NCI-H1436 (cell line): Measurements from ENCODE around the gene PGM5.

Experiments used
- DNase-seq: peaks from one replicate; lab custom pipeline; 2025; lab: John Stamatoyannopoulos, UW

Gene PGM5

DNA sequence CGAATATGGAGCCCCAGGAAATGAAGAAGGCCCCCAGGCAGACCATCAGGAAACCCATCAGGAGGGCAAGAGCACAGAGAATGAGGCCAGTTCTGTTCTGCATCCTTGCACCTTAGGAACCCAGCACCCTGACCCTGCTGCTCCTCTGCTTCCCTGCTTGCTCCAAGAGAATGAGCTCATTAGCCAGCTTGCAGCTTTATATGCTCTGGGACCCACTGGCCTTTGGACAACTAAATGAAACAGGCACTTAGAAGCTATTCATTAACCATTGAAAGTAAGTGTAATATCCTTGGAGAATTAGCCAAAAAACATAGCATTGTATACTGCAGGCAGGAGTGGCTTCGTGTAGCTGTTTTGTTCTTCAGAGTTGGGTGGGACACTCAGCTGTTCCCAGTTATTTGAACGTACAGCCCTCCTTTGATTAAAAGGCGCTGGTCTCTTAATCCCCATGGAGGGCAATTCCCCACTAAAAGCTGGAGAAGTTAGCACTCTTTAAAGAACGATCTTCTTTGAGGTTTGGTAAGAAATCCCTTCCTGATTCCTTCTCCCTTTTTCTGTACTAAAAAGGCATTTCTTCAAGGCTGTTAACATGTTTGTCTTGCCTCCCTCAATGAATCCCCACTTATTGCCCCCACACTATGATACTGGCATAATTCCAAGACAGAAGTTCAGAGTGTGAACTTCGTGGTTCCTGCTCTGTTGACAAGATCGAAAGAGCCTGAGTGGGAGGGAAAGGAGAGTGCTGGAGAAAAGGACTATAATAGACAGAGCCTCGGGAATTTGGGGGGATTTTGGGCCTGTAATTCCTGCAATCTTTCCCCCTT, 184.5 kb downstream of the PGM5 start, which contains the start of gene TMEM252:
Gene TMEM252 (minus strand): TSS at position 172 of the 824 bp plus-strand sequence. CDS start 69 bp downstream, at position 103.
- DNase-seq: no peak

DNA sequence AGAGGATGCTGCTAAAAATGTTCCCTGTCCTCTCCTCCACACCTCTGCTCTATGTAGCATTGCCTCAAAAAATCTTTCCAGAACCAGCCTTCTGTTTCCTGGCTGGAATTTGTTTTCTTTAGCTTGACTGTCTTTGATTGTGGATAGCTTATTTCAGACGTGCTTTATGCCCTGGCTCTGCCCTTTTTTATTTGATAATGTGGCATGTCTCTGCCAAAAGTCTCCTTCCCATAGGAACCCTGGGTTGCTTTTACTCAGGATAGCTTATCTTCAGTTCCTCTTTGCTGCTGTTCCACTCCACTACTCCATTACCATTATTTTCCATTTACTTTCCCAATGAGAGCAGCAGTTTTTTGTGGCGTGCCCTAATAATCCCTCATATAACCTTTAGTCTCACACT, 185.2 kb downstream of the PGM5 start:
- DNase-seq: no peak

DNA sequence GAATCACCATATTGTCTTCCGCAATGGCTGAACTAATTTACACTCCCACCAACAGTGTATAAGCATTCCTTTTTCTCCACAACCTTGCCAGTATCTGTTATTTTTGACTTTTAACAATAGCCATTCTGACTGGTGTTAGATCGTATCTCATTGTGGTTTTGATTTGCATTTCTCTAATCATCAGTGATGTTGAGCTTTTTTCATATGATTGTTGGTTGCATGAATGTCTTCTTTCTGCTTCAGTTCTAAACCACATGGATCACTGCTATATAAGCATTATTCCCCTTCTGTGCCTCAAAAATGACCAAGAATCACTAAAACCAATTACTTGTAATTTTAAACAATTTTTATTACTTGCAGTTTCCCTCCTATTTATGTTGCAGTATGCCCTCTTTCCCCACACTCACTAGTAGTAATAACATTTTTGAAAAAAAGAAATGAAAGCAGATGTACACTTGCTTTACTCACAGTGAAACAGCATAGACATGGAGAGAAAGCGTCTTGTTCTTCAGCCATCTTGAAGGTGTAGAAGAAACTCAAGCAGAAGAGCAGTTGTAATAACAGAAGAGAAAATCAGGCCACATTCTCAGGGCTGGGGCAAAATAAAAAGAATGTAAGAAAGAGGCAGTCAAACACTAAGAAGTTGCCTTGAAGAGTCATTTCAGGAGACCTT, 188.8 kb downstream of the PGM5 start:
- DNase-seq: no peak

DNA sequence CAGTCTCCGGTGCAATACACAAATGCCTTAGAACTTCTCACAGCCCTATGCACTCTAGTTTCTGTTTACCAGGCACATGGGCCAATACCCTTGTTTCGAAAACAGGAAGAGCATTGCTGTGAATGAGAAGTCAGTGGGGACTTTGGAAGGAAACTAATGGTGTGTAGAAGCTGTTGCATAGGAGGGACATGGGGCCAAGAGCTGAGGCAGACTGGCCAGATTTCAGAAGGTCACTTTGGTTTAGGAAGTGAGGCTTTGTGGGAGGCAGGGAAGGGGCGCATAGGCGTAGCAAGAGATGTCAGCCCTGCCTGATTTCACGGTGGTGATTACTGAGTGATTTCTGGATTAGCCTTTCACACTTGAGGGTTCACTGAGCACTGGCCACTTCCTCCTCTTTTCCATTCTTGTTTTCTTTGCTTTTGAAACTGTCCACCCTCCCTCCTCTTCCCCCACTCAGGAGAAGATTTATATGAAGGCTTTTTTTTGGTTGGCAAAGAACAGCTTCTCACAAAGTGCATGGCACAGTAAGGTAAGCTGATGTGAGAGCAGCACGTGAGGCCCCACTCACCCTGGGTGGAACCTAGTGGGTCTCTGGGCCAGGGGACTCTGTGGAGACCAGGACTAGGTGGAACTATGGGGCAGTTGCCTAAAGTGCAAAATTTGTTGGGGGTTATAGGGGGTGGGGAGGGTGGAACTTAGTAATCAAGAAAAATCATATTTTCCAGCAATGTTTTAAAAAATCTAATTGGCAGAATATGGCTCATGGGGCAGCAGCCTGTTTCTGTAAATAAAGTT, 190.4 kb downstream of the PGM5 start:
- no peak for DNase-seq

DNA sequence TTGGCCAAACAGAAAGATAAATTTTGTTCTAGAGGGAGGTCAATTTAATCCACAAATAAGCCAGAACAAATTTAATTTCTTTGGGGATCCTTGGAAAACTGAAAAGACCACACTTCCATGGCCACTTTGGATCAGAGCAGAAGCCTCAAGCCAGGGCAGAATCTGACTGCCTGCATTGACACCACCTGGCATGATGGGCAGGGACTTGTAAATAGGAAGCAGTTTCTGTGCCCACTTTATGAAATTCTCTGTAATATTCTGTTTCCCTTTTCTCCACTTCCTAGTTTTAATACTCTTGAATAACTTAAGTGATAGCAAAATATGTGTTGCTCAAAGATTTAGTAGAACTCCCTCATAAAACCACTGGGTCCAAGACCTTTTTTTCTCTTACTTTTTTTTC, 191.0 kb downstream of the PGM5 start:
- no peak for DNase-seq

DNA sequence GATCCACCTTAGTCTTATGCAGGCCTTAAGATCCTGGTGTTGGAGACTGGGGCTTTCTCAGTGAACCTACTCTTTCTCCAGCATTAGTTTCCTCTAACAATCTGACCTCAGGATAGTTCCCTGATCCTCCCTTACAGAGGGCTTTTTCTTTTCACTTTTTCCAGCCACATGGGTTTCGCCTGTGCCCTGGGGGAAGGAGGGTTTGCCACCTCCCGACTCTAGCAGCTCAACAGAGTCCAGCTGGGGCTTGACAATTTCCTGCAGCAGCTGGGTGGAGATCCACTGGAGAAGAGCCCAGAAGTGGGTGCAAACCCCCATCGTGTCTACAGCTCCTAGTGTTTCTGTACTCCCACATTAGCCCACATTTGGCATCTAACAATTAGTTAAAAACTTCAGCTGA, 191.8 kb downstream of the PGM5 start:
- DNase-seq: no peak

DNA sequence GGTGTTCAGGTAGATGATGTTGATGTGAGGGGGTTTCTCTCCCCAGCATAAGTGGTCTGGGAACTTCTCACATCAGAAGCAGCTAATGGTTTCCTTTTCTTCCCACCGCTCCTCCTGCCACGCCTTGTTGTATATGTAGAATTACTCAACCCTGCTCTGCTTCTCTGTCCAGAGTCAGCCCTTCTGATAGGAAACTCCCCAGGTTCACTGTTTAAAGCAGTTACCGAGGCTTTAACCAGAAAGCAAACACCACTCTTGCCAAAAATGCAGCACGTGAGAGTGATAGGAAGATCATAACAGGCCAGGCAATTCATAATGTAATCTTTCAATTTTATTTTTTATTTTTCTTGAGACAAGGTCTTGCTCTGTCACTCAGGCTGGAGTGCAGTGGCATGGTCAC, 194.8 kb downstream of the PGM5 start:
- no peak for DNase-seq

DNA sequence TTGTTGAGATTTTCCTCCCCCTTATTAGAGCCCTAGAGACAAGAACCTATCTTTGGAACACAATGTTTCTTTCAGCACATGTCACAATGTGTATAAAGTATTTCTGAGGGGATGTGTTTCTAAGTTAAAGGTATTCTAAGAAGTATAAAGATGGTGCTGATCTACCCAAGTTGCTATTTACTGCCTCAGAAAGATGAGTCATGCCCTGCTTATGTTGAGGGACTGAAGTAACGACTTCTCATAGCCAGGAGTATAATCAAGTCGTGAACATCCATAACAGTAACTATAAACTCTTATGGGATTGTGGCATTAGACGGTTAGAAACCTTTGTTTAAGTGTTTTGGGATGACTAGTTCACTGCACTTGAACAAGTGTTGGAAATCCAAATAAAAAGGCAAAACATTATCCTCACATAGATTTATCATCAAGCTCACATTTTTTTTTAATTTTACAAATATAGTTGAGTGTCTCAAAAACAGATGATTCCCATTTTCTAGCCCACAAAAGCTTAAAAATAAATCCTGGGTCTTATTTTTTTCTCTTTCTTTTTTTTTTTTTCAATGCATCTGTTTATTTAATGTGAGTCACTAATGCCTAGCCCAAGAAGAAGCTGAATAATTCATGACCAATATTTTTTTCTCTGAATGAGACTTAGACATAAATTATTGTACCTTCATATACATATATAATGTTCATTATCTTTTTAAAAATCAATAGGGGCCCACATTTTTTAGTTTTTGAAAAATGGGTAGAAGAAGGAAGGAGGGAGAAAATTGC, 196.5 kb downstream of the PGM5 start:
- DNase-seq: no peak

DNA sequence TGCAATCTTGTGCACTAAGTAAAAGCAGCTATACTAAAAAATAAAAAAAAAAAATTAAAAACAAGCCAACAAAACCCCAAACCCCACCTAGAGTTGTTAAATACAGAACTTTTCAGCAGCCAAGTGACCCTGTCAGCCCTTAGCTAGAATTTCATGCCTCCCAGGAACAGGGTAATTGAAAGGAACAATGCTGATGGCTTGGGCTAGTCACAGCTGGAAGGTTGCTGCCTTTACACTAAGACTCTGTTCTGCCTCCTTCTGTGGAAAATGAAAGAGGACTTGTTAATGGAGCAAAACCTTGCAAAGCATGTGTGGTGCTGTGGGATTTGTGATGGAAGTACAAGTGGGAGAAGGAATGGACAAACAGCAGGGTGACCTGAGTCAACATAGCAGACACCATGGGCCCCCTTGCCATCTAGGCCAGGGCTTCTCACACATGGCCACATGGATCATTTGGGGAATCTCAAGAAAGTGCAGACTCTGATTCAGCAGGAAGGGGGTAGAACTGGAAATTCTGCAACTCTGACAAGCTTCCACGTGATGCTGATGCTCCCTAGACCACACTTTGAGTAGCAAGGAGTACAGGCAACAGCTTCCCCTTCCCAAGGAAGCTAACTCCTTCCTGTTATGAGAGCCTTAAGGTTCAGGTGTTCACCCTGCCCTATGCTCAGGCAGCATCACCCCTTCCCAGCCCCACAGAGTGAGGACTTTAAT, 199.2 kb downstream of the PGM5 start:
- no peak for DNase-seq

DNA sequence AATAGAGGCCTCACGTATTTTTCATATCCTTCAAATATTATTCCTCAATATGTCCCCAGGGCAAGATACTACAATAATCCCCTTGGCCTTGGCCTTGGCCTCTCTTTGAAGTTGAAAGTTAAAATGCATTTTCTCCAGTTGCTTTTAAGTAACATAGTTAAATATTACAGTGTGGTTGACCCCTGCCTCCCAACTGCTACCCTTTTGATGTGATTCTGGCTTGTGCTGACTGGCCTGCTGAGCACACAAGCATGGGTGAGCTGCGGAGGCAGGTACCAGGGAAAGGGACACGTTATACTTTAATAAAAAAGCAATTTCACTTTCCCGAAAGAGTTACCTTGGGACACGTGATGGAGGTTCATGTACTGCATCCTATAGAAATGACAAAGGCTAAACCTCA, 202.1 kb downstream of the PGM5 start:
- DNase-seq: no peak

DNA sequence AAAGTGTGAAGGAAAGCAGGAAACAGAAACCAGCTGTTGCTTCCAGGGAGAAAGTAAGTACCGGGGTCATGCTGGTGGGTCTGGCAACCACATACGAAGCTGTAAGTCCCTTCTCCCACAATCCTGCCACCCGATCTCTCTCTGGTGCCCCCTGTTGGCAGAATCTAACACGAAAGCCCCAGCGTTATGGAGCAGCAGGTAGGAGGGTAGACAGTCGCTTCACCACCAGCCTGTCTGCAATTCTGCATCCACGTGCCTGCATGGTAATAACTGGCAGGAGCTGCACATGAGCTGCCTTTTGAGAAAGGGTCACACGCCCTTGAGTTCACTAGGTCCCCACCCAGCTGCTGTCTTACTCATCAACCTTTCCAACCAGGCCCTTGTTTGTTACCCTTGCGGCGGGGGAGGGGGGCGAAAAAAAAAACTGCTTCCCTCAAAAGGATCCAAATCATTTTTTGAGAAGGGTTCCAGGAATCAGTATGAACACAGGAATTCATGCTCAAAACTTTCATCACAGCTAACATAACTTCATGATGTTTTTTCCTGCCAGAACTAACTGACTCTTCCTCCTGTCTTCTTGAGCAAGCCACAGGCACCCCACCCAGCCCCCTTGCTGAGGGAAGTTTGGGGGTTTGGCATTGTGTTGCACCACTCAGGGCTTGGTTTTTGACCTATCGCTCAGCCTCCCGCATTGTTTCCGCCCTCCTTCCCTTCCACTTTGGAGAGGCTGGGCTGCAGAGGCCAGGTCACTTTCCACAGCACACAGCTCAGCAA, 203.8 kb downstream of the PGM5 start:
- peak; percentile 32 for DNase-seq

DNA sequence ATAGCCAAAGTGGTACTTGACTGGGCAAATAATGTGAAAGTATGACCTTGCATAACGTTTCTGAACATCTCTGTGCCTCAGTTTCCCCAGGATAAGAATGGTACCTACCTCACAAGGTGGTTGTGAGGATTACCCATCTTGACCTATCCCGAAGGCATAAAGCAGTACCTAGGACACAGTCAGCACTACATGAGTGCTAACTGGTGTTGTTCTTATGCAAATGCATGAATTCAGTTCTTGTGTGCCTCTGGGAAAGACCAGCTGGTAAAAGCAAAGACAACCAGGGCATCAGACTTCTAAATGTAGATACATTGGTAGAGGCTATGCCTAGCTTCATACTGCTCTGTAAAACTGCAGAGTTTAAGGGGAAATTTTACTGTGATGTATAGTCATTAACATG, 206.1 kb downstream of the PGM5 start:
- no peak for DNase-seq

DNA sequence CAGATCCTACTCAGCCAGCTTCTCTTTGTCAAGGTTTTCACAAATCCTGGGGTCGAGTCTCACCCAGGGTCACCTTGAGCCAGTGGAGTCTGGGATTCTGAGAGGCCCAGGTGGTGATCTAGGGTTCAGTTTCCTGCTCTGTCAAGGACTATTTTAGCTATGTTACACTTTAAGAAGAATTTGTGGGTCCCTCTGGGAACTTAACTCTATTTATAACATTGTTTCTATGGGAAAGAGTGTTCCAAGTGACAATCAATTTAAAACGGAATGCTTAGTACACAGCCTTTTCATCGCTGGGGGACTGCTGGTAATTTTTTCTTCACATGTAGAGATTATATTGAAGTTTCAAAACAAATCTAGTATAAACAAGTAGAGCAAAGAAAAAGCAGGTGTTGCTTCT, 211.2 kb downstream of the PGM5 start:
- DNase-seq: no peak

DNA sequence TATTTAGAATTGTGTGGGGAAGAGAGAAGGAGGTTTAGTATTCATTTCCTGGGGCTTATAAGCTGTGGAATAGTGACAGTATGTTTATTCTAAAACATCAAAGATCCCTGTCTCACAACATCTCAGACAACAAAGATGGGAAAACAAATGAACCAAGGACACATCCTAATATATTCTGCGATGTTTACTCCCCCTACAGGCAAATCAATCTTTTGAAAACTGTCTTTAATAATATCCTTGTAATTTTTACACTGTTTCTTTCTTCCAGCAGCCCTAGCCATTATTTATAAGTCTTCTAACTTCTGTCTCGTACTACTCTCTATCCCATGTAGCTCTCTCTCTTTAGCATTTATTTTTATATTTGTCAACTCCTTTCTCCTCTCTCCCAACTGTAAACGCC, 217.7 kb downstream of the PGM5 start:
- no peak for DNase-seq

DNA sequence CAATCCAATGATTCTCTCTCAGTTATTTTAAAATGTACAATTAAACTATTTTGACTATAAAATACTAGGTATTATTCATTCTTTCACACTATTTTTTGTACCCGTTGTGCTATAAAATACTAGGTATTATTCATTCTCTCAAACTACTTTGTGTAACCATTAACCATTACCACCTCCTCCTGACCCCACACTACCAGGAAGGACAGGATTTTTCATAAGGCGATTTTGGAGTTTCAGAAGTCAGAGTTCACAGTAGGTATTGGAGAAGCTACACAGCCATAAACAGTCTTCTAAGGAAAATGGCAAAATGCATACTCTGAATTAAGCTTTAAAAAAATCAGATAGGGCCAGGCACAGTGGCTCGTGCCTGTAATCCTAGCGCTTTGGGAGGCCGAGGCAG, 219.4 kb downstream of the PGM5 start:
- DNase-seq: no peak

DNA sequence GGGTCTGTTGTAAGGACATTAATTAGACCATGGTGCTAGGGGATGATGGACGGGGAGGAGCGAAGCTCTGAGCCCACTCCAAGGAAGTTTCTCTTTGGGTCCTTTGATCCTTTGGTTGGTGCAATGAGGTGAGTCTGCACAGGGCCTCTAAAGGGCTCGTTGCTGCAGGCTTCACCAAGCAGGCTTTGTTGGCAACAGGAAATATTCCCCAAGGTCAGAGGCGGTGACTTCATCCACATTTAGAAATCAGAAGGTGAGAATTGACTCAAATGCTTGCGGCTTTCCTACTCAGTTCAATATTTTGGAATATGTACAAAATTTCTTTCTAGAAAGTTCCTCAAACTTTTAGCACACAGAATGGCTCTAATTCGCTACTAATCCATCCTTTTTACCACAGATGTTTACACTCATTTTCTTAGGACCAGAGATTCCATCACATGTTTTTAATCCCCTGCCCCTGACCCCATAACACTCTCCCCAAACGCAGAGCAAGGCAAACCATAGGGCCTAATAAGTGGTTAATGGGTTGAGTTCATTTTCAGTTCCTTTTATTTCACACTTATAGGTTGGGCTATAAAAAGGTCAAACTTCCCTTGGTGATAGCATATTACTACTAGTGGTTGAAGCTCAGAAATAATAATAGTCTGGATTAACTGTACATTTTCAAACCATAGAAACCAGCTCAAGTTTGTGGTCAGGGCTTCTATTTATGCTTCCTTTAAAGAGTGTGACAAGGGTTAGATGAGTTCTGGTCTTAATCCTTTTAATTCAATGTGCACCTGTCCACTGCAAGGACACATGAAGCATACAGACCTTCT, 221.6 kb downstream of the PGM5 start:
- no peak for DNase-seq
